Astrocyte of the hippocampus (primary cell): Measurements from ENCODE around the gene LUZP4.
"Not testable (repeated sequence)": the region's sequence is repeated elsewhere in the genome, so short reads cannot be mapped to it uniquely, and the experiment has no call there.

Experiments
- DNase-seq: peaks from one replicate; pipeline ENCODE4 v3.0.0; 2011; ENCODE audit warnings: low read depth, low spot score

LUZP4 gene, protein sequence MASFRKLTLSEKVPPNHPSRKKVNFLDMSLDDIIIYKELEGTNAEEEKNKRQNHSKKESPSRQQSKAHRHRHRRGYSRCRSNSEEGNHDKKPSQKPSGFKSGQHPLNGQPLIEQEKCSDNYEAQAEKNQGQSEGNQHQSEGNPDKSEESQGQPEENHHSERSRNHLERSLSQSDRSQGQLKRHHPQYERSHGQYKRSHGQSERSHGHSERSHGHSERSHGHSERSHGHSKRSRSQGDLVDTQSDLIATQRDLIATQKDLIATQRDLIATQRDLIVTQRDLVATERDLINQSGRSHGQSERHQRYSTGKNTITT

DNA sequence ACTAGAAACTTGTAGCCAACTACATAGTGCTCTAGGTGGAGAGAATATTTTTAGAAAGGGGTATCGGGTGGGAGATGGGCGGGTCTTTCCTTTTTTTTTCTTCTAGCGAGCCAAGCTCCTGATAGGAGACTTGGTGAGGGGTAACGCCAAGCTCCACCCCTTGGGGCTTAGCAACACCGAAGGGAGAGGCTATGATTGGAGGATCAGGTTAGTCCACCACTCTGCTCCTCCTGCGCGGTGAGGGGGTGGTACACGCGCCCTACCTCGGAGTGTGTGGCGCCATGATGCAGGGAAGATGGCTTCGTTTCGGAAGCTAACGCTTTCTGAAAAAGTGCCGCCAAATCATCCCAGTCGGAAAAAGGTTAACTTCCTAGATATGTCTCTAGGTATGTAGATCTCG, at the start of gene LUZP4:
Gene LUZP4, plus strand, starts transcription at position 251 of the 400 bp plus-strand sequence. Its CDS starts 45 bp downstream, at position 296.
- DNase-seq: no peak

DNA sequence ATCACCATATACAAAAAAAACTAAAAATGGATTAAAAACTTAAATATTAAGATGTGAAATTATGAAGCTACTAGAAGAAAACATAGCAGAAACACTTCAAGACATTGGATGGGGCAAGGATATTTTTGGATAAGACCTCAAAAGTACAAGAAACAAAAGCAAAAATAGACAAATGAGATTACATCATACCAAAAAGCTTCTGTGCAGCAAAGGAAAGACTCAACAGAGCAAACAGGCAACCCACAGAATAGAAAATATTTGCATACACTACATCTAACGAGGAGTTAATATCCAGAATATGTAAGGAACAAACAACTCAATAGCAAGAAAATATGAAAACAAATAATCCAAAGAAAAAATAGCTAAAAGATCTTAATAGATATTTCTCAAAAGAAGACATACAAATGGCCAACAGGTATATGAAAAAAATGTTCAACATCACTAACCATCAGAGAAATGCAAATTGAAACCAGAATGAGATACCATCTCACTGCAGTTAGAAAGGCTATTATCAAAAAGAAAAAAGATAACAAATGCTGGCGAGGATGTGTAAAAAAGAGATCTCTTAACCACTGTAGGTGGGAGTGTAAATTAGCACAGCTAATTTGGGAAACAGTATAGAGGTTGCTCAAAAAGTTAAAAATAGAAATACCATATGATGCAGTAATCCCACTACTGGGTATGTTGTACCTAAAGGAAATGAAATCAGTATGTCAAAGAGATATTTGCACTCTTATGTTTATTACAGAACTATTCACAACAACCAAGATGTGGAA, 37.9 kb upstream of the LUZP4 start:
- no peak for DNase-seq

DNA sequence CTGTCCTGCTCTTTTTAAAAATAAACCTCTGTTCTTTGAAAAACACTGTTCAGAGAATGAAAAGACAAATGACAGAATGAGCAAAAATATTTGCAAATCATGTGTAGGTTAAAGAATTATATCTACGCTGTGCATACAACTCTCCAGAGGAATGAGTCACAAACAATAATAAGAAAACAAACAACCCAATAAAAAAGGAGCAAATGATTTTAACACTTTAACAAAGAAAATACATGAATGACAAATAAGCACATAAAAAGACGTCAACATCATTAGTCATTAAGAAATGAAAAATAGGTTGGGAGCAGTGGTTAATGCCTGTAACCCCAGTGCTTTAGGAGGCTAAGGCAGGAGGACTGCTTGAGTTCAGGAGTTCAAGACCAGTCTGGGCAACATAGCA, 34.5 kb upstream of the LUZP4 start:
- DNase-seq: no peak

DNA sequence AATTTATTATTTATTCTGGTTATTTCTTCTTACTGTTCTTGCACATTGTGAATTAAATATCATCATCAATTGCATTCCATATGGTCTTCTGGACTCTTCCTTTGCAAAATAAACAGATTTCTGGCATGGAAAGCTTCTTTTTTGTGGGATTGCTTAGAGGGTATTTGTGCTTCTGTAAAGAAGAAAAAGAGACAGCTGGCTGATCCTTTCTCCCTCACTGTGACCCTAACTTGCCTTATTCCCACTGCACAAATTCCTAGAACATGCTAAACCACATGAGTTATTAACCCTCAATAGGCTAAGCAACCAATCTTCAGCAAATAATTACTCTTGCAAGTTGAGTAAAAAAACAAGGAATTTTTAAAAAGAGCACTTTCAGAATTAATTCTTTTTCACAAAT, 31.8 kb upstream of the LUZP4 start:
- DNase-seq: no peak

DNA sequence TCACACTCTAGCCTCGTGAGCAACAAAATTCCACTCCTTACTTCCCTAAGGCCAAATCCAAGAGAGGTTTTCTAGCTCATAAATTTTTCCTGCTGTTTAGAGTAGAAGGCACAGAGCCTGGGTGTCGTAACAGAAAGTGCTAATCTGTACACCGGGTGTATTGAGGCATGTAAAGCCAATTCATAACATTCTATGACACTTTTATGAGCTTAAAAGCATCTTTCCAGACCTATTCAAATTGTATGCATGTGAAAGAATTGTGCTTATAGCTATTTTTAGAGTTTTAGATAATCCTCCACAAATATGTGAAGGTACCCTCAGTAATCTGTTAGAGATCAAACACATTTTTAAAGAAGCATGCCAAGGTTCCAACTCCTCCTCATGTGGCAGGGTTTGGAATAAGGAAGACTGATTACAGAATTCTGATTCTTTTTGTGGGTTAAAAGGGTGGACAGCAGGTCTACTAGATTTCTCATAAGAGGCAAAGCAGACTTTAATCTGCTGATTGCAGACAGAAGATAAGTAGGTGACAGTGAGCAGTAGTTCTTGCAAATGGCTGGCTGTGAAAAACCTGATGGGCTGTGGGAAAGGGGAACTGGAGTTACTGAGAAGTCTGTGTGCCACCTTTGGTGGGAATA, 30.2 kb upstream of the LUZP4 start:
- DNase-seq: peak; percentile 9

DNA sequence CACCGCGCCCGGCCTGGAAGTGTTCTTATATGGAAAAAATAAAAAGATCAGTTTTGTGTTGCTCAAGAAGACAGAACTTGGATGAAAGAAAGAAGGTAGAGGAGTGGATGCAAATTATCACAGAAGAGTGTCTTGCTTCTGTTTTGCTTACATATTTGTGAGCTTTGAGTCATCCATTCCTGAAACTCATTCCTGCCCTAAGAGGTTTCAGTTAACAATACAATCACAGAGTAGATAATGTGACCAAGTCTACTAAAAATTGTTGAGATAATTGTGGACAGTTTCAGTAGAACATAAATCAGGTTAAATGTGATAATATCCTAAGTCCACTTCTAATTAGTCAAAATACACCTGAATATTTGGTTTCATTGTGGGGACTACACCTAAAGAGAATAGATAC, 29.2 kb upstream of the LUZP4 start:
- peak; percentile 40 for DNase-seq

DNA sequence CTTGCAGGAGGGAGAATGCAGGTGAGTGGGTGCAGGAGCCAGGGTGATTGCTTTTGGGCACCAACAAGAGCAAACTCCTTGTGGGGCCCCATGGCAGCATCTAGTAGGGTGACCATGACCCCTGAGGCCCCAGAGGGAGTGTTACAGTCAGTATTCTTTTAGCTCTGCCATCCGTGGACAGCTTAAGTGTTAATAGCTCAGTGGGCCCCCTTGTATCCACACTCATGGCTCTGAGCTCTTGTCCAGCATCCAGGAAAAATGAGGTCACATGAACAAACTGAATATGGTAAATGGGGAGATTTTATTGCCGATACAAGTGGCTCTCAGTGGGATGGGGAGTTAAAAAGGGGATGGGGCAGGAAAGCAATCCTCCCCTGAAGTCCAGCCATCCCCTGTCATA, 28.4 kb upstream of the LUZP4 start:
- DNase-seq: no peak

DNA sequence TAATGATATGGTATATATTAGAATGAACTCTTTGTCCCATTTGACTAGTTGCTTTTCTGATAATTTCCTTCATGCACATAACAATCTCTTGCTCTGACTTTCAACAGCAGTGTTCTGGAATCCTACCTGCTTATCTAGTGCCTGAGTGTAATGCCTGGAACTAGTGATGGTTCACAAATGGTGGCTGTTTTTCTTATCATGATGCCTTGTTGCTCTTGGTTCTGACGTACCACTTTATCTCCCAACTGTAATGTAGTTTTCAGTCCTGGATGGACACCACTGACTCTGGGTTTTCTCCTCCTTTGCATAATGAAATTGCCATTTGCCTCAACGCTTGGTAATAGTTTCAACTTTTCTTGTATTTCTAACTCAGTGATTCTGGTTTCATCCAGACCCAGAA, 25.5 kb upstream of the LUZP4 start:
- DNase-seq: no peak

DNA sequence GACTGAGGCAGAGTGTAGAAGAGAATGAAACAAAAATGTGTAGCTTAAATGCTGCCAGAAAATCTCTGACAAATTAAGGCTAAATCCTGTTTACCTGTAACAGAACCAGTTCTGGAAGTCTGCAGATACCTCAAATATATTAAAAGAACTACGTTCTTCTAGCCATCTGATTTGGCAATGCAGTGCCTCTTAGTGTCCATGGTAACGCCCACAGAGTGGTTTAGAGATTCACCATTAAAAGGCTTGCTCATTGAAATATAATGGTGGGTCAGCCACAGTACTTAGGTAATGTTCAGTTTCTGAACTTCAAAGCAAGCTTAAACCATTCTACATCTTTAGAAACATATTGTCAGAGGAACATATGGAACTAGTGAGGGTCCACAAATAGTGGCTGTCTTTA, 23.2 kb upstream of the LUZP4 start:
- no peak for DNase-seq

DNA sequence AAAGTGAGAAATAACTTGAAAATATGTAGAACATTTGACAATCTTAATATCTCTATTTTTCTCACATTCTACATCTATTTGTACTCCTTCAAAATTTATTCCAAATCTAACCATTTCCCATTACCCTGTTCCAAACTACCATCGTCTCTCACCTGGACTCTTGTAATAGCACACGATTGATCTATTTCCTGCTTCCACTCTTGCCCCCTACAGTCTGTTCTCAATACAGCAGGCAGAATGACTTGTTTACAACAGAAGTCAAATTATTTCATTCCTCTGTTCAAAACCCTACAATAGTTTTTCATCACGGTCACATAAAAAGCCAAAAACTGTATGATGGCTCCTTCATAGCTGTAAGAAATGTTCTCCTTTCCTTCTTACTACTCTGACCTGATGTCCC, 21.1 kb upstream of the LUZP4 start:
- no peak for DNase-seq

DNA sequence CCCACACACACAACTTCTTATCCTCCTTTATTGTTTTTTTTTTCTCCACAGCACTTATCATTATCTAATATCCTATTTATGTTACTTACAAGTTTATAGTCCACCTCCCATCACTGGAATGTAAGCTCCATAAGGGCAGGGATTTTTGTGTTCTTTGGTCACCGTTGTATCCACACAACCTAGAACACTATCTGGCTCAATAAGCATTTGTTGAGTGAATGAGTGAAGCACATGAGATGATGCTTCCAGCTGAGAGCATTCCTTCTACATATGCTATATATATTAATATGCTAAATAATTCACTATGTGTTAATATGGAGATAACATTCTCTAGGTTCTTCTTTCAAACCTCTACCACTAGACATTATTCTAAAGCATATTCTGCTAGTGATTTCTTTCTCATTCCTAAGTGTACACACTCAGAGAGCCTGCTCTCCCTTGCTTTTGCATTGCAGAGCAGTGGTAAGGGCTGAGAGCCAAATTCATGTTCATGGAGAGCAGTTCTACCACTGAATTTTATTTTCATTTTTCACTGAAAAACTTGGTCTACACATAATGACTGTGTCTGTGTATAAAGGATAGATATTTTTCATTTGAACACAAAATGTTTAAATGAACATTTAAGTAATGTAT, 20.3 kb upstream of the LUZP4 start:
- no peak for DNase-seq

DNA sequence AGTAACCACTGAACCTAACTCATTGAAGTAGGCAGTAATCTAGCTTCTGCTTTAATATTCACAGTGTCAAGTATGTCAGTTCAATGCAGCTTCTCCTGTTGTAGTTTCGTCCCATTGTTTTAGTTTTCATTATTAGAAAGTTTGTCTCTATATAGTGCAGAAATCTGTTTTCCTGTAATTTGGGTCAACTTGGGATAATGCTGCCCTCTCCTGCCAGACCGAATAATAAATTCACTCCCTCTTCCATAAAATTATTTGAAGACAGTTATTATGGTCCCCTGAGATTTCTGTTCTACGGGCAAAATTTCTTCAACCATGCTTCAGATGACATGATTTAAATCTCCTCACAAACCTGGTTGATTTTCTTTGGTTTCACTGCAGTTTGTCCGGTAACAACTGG, 4.6 kb upstream of the LUZP4 start:
- DNase-seq: no peak

DNA sequence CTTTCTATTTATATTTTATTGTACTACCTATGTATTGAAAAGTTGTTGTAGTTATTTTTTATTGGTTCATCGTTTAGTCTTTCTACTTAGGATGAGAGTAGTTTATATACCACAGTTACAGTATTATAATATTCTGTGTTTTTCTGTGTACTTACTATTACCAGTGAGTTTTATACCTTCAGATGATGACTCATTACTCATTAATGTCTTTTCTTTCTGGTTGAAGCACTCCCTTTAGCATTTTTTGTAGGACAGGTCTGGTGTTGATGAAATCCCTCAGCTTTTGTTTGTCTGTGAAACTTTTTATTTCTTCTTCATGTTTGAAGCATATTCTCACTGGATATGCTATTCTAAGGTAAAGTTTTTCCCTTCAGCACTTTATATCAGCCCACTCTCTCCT, 7.7 kb downstream of the LUZP4 start:
- no peak for DNase-seq

DNA sequence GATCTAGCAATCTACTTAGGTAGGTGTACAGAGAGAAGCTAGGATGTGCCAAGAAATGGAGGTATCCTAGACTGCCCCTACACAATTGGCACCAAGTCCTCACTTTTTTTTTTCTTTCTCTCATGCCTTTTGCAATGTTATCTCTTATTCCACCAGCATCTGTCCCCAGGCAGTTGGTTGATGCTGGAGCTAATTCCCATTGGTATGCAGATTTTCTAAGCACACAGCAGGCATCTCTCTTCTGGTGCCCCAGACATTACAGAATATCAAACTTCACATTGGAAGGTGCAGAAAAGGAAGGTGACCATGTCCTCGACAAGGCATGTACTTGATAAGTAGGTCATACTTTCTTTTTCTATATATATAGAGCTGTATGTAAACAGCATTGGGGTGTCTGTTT, 21.6 kb downstream of the LUZP4 start:
- no peak for DNase-seq

DNA sequence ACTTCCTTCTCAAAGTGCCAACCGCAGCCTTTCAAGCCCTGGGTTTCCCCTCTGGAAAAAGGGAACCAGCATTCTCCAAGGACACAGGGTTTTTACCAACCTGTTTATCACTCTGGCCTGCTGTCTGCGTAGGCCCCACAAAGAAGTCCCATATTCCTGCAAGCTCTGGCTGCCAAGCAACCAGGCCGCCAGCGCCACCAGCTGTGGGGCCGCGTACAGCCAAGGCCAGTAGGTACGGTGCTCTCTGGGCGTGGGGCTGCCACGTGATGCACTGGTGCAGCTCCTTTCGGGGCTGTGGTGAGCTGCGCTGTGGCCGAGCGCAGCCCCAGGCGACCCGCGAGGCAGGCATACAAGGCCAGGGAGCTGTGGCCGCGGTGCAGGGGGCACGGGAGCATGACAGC, 22.1 kb downstream of the LUZP4 start:
- peak; percentile 14 for DNase-seq

DNA sequence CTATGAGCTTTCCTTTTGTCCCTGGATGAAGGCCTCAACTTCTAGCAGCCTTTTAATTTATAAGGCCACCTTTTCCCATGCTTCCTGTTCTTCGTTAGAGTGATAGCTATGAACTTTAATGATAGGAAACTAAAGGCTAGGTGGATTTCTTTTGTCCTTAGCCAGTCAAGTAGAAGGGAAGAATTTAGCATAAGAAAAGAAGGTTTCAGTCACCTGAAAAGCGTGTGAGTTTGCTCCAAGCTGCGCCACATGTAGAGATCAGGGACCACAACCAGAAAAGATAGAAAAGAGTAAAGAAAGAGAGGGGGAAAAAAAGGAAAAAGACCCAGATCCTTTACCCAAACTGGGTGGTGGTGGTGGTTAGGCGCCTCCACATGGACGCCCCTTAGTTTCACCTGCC, 28.6 kb downstream of the LUZP4 start:
- no peak for DNase-seq

DNA sequence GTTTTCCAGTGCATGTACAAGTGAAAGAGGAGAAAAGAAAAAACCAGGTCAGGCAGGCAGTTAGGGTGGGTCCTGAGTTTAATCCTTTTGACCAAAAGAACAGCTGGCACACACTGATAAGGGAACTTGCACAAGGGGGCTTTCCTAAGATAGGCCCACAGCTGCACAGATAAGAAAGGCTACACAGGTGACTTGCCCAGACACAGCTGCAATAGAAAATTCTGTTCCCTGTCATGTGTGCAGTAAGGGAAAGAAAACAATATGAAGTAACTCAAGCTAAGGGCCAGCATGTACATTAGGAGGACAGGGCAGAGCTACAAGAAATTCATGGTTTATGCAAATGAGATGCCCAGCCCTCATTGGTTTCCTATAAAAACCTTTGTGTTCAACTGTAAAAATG, 32.9 kb downstream of the LUZP4 start:
- no peak for DNase-seq

DNA sequence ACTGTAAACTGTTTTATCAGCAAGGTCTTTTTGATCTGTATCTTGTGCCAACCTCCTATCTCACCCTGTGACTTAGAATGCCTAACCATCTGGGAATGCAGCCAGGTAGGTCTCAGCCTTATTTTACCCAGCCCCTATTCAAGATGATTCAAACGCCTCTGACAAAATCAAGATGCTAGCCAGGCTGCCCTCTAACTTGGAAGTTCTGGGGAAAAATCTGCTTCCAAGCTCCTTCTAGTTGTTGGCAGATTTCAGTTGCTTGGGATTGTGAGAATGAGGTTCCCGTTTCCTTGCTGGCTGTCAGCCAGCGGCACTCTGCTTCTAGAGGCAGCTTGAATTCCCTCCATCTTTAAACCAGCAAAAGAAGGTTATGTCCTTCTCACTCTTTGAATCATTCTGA, 34.7 kb downstream of the LUZP4 start:
- peak; percentile 59 for DNase-seq

DNA sequence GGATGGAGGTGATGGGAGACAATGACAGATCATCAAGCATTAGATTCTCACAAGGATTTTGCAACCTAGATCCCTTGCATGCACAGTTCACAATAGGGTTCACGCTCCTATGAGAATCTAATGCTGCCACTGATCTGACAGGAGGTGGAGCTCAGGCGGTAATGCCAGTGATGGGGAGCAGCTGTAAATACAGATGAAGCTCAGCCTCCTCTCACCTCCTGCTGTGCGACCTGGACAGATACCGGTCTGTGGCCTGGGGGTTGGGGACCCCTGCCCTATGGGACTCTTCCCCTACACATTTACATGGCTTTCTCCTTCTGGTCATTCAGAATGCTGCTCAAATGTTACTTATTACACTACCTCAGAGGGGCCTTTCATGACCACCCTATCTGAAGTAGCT, 39.8 kb downstream of the LUZP4 start:
- not testable (repeated sequence) for DNase-seq

DNA sequence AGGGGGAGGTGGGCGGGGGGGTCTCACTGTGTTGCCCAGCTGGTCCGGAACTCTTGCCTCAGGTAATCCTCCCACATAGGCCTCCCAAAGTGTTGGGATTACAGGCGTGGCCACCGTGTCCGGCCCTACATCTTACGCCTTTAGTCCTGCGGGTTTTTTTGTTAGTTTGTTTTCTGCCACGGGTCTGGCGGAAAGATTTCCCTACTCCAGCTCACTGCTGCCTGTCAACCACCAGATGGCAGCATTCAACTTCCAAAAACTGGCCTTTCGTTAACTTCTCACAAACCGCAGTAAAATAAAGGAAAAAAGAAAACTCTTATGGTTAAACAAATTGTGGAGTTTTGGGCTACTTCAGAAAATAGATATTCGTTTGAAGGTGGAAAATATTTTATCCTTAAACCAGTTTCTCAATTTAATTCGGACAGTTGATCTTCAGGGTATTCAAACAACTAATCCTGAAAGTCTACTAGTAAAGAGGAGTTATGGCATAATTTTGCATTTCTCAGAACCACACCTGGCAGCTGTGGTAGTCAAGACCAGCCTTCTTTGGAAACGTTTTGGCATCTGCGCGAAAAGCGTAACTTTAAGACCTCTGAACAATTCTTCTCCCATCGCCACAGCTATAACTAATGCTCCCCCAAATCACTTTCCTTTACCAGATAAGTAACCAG, 41.1 kb downstream of the LUZP4 start:
- DNase-seq: peak; percentile 80

DNA sequence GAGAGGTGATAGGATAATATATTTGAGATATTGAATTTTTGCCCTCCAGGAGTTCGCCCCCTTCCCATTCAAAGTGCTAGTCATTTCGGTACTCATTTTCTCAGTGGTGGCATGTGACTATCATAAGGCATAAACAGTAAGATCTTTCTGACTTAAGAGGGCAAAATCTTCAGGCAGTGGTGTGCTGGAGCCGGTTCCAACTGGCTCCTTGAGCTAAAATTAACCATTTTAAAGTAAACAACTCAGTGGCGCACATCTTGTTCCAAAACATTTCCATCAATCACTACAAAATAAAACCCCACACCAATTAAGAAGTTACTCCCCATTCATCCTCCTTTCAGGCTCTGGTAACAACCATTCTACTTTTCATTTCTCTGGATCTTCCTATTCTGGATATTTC, 43.3 kb downstream of the LUZP4 start:
- DNase-seq: no peak

DNA sequence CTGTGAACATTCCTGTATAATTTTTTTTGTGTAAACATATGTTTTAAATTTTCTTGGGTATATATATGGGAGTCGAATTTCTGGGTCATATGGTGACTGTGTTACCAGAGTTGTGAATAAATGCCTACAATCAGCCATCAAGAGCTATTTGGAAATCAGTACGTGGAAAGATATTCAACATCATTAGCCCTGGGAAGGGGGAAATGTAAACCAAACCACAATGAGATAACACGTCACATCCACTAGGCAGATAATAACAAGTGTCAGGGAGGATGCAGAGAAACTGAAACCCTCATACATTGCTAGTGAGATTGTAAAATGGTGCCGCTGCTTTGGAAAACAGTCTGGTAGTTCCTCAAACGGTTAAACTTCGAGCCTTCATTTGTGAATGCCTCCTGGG, 43.9 kb downstream of the LUZP4 start:
- DNase-seq: no peak
